Measurements from ENCODE around the gene LCE5A. TPM values are rescaled to one million over a fixed set of nuclear protein-coding genes. Genes with fewer than 3 reads are reported as not detected.

Gene LCE5A
- total and polyA plus RNA-seq, 2 donors (not counting 3 experiments of a cell fraction or from before 2014, with no cell fraction given): not detected

- BruUV-seq (replicated peaks): no TSS peak
- H3K27me3 ChIP-seq (ENCODE audit: control insufficient read depth in 2 of 2, insufficient read depth in 2 of 2, low read length in 2 of 2): peaks cover 15 to 16% of the 10 kb centered on the region in 2 experiments
- H3K4me1 ChIP-seq (ENCODE audit: control insufficient read depth, extremely low read depth, insufficient read depth, low read length): peaks cover 4% of the 10 kb centered on the region
- ChIA-PET CTCF (interaction anchor here (1.3 kb wide), 1 partner anchor 12 kb away, joined by 4 read pairs; no protein-coding TSS in a partner anchor), POLR2A (no interaction called here)
- no peak overlapping the region for H3K9ac ChIP-seq (replicated peaks; ENCODE audit: extremely low read depth, insufficient read depth, low read length)
- H3K27ac ChIP-seq (ENCODE audit: insufficient read depth, low read depth, low read length): no peak overlapping the region
- TF ChIP-seq MYC (IDR thresholded peaks at IDR 0.05; ENCODE audit: low read depth, low read length) (no peak), EZH2 (IDR thresholded peaks at IDR 0.05; ENCODE audit: borderline replicate concordance, low read depth, low read length, severe bottlenecking) (no peak), GATA2 (IDR thresholded peaks at IDR 0.05; ENCODE audit: insufficient read depth, insufficient read length, low read depth, low read length) (no peak), POLR2AphosphoS5 (IDR thresholded peaks at IDR 0.05; ENCODE audit: insufficient read depth, low read depth, low read length) (no peak)
- no peak overlapping the region for H2AFZ ChIP-seq (ENCODE audit: low read depth, low read length)
- no peaks in the 10 kb centered on the region for H3K79me2 ChIP-seq (ENCODE audit: control insufficient read depth, insufficient read depth, low read length)
- dilution Hi-C loops (cut with MboI; ENCODE audit: extremely low pct_ligation_motif_present, low sequenced_read_pairs) (no loop called here), intact Hi-C loops (cut with micrococcal nuclease) (no loop called here)
- no peak overlapping the region for H3K4me3 ChIP-seq (replicated peaks in 1 of 3; ENCODE audit: insufficient read depth in 1 of 3, low read depth in 1 of 3, low read length in 3 of 3)
- no peak overlapping the region for H3K4me2 ChIP-seq (ENCODE audit: insufficient read depth, low read length)
- no peaks in the 10 kb centered on the region for H3K9me1 ChIP-seq (replicated peaks; ENCODE audit: control insufficient read depth, extremely low read depth, insufficient read depth, low read length)
- no peaks in the 10 kb centered on the region for H4K20me1 ChIP-seq (replicated peaks; ENCODE audit: control insufficient read depth, extremely low read depth, insufficient read depth, low read length)
- no peaks in the 10 kb centered on the region for H3K36me3 ChIP-seq (ENCODE audit: control insufficient read depth in 2 of 2, extremely low read depth in 1 of 2, insufficient read depth in 2 of 2, low read length in 2 of 2)
- H3K9me3 ChIP-seq (replicated peaks; ENCODE audit: control insufficient read depth, insufficient read depth, low read length): no peaks in the 10 kb centered on the region
- FAIRE-seq: no peak
- no peak for DNase-seq (ENCODE audit: low read depth, low spot score)
These were observed 2.5 kb downstream of the LCE5A start for GRCh38 chr1:152513081-152513480.

GRCh38 chr1:152514715-152515433 lies 4.3 kb downstream of the LCE5A start:
- Histone ChIP-seq H3K4me2 (ENCODE audit: insufficient read depth, low read length) (no peak overlapping the region), H2AFZ (ENCODE audit: low read depth, low read length) (no peak overlapping the region), H3K27me3 (ENCODE audit: control insufficient read depth in 2 of 2, insufficient read depth in 2 of 2, low read length in 2 of 2) (peaks cover 15 to 16% of the 10 kb centered on the region in 2 experiments), H3K36me3 (ENCODE audit: control insufficient read depth in 2 of 2, extremely low read depth in 1 of 2, insufficient read depth in 2 of 2, low read length in 2 of 2) (no peaks in the 10 kb centered on the region), H3K27ac (ENCODE audit: insufficient read depth, low read depth, low read length) (no peak overlapping the region), H3K9me1 (replicated peaks; ENCODE audit: control insufficient read depth, extremely low read depth, insufficient read depth, low read length) (no peaks in the 10 kb centered on the region), H4K20me1 (replicated peaks; ENCODE audit: control insufficient read depth, extremely low read depth, insufficient read depth, low read length) (no peaks in the 10 kb centered on the region), H3K4me1 (ENCODE audit: control insufficient read depth, extremely low read depth, insufficient read depth, low read length) (peaks cover 4% of the 10 kb centered on the region), H3K79me2 (ENCODE audit: control insufficient read depth, insufficient read depth, low read length) (no peaks in the 10 kb centered on the region), H3K4me3 (replicated peaks in 1 of 3; ENCODE audit: insufficient read depth in 1 of 3, low read depth in 1 of 3, low read length in 3 of 3) (no peak overlapping the region), H3K9ac (replicated peaks; ENCODE audit: extremely low read depth, insufficient read depth, low read length) (no peak overlapping the region), H3K9me3 (replicated peaks; ENCODE audit: control insufficient read depth, insufficient read depth, low read length) (no peaks in the 10 kb centered on the region)
- ChIA-PET POLR2A (no interaction called here), CTCF (interaction anchor here (0.6 to 3.2 kb wide), 7 partner anchors 10 to 57 kb away, joined by 3 to 20 read pairs (median 4); no protein-coding TSS in a partner anchor)
- TF ChIP-seq CTCF (IDR thresholded peaks at IDR 0.05; ENCODE audit: extremely low read depth in 1 of 2, insufficient read depth in 1 of 2, low read depth in 1 of 2, low read length in 2 of 2) (no peak), JUN (IDR thresholded peaks at IDR 0.05; ENCODE audit: borderline replicate concordance, insufficient read depth, insufficient read length, low read depth) (no peak), MAX (IDR thresholded peaks at IDR 0.05; ENCODE audit: insufficient read depth, insufficient read length) (no peak), MYC (IDR thresholded peaks at IDR 0.05; ENCODE audit: low read depth, low read length) (no peak), EZH2 (IDR thresholded peaks at IDR 0.05; ENCODE audit: borderline replicate concordance, low read depth, low read length, severe bottlenecking) (no peak), POLR2A (IDR thresholded peaks at IDR 0.05; ENCODE audit: low read depth, low read length) (no peak), FOS (IDR thresholded peaks at IDR 0.05; ENCODE audit: borderline replicate concordance, insufficient read depth, low read length) (no peak), GATA2 (IDR thresholded peaks at IDR 0.05; ENCODE audit: insufficient read depth, insufficient read length, low read depth, low read length) (no peak), POLR2AphosphoS5 (IDR thresholded peaks at IDR 0.05; ENCODE audit: insufficient read depth, low read depth, low read length) (no peak)
- intact Hi-C loops (cut with micrococcal nuclease) (no loop called here), dilution Hi-C loops (cut with MboI; ENCODE audit: extremely low pct_ligation_motif_present, low sequenced_read_pairs) (no loop called here)
- DNase-seq (ENCODE audit: low read depth, low spot score): no peak
- no peak for FAIRE-seq
- no TSS peak for BruUV-seq (replicated peaks)
